ENCODE measurements around the gene TOMT.
"Not testable (repeated sequence)": the region's sequence is repeated elsewhere in the genome, so short reads cannot be mapped to it uniquely, and the experiment has no call there.

GRCh38 chr11:72135473-72135872 lies 29.7 kb downstream of the TOMT start, which contains the start of gene FOLR3:
- not testable (repeated sequence) for TF ChIP-seq CTCF, EZH2, EZH2phosphoT487 (IDR thresholded peaks at IDR 0.05)

Measured in neural progenitor cell (in vitro differentiated cells).